GM21528 (cell line): Measurements from ENCODE around the gene ENPP4.
"Not testable (repeated sequence)": the region's sequence is repeated elsewhere in the genome, so short reads cannot be mapped to it uniquely, and the experiment has no call there.

Experiments used
- ATAC-seq: cut with Tn5 transposase; IDR thresholded peaks from one replicate; pipeline ENCODE4 v1.9.1; 2021; ENCODE audit warnings: mild to moderate bottlenecking, moderate library complexity; ENCODE audit not compliant: unreplicated experiment, low FRiP score

Gene ENPP4, protein sequence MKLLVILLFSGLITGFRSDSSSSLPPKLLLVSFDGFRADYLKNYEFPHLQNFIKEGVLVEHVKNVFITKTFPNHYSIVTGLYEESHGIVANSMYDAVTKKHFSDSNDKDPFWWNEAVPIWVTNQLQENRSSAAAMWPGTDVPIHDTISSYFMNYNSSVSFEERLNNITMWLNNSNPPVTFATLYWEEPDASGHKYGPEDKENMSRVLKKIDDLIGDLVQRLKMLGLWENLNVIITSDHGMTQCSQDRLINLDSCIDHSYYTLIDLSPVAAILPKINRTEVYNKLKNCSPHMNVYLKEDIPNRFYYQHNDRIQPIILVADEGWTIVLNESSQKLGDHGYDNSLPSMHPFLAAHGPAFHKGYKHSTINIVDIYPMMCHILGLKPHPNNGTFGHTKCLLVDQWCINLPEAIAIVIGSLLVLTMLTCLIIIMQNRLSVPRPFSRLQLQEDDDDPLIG

DNA sequence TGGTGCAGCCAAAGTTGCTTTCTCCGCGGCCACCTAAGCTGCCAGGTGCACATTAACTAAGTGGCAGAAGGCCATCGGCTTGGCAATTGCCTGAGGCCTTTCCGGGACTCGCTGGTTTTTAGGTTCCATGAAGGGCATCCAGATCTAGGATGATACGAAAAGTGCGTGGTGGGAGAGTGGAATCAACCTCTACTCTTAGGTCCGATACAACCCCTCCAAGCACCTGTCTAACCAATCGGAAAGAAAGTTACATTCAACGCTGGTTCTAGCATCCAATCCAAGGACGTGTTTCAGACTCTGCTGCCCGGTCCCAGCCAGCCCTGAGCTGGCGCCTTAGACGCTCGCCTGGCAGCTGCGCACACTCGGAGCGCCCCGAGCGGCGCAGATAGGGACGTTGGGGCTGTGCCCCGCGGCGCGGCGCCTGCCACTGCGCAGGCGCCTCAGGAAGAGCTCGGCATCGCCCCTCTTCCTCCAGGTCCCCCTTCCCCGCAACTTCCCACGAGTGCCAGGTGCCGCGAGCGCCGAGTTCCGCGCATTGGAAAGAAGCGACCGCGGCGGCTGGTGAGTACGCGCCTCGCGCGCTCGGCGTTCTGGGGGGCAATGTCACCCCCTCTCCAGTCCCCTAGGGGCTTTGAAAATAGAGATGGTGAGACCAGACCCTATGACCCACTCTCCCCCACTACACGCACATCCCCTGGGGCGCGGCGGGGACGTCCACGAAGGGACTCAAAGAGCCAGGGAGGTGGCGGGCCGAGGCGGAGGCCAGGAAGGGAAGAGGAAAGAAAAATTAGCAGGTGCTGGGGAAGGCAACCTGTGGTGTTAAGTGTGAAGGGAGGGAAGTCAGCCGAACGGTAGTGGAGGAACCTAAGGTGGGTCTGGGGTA lies at the start of gene ENPP4:
Gene ENPP4 (plus strand): TSS at position 361 of the 883 bp plus-strand sequence. CDS start 9,595 bp downstream, outside the sequence.
- ATAC-seq = peak; percentile 97

GRCh38 chr6:46080111-46080510 lies 49.7 kb upstream of the ENPP4 start:
- ATAC-seq = no peak

GRCh38 chr6:46085688-46086087 lies 44.1 kb upstream of the ENPP4 start:
- not testable (repeated sequence) for ATAC-seq

DNA sequence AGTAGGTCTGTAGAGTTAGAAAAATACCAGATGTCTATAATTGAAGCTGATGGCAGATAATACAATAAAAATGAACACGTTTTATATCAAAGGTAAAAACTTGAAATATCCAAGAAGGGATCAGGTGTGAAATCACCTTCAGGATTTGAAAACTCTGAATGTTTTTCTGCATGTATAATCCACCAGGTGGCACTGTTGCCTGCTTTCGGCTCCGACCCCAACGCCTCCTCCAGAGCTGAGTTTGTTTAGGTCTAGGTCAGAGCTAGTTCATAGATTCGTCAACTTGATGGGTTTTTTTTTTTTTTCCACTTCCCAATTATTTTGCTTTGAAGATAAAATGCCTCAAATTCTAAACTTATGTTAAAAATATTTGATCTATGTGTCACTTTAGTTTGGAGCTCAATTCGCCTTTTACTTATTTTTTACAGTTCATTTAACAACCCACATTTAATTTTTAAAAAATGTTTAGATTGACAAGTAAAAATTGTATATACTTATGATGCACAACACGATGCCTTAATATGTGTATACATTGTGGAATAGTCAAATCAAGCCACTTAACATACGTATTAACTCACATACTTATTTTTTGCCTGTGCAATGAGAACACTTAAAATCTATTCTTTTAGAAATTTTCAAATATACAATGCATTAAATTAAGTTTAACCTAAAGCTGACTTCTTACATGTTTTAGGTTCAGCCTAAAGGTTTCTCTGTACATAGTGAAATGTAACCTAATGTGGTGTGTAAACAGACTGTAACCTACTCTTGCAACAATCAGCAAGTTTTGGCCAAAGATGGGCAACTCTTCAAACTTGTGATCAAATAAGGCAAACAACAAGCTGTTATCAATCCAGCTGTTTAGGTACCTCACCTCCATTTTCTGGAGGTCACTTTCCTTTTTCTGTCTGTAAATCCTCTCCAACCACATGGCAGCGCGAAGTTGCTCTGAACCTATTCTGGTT lies 39.4 kb upstream of the ENPP4 start:
- ATAC-seq = no peak

- ATAC-seq = no peak
Measured at GRCh38 chr6:46091080-46091478, 38.7 kb upstream of the ENPP4 start.

- no peak for ATAC-seq
Measured at GRCh38 chr6:46095251-46095650, 34.5 kb upstream of the ENPP4 start.

DNA sequence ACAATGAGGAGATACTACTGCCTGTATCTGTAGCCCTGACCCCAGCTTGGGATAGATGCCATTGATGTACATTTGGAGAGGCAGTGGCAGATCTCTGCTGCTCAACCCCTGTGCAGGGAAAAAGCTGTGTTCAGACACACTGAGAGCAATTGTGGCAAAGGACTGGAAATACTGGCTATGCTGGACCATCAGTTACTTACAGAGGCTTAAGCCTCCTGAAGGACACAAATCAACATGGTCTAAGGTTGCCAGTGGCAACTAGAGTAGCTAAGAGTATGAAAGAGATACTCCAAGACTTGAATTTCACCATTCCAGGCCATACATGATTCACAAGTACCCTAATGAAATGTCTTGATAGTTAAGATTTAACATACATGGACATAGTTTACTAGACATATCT lies 32.4 kb upstream of the ENPP4 start:
- no peak for ATAC-seq

- no peak for ATAC-seq
Measured at GRCh38 chr6:46098678-46099077, 31.1 kb upstream of the ENPP4 start.

DNA sequence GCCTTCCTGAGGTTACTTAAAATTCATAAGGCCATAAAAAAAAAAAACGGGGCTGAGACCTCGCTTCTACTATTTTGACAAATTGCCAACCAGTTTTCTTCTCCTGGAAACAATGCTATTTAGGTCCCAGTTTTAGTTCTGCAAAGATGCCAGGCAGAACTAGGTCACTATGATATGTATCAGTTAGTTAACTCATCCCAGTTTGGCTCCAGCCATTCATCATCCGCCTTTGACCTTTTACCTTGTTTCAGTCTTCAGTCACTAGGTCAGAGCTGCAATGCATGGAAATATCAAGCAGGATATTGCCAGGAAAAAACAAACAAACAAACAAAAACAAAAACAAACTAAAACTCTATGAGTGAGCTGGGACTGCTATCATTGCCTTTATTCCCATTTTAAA lies 29.8 kb upstream of the ENPP4 start:
- no peak for ATAC-seq

DNA sequence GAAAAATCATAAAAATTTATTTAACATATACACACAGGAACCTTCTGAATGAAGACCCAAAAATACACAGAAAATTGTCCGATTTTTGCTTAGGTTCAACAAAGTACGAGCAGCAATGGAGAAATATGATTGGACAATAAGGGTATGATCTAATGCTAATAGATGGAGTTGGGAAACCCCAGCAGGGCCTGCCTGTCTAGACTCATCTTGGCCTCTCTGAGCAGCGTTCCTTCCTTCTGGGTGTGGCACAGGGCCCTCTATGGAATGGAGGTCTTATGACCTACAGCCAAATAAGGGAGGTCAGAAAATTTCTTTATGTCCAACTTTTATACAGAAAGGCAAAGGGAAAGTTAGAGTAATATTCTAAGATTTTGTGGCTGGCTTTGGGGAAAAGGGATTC lies 27.7 kb upstream of the ENPP4 start:
- ATAC-seq = no peak

DNA sequence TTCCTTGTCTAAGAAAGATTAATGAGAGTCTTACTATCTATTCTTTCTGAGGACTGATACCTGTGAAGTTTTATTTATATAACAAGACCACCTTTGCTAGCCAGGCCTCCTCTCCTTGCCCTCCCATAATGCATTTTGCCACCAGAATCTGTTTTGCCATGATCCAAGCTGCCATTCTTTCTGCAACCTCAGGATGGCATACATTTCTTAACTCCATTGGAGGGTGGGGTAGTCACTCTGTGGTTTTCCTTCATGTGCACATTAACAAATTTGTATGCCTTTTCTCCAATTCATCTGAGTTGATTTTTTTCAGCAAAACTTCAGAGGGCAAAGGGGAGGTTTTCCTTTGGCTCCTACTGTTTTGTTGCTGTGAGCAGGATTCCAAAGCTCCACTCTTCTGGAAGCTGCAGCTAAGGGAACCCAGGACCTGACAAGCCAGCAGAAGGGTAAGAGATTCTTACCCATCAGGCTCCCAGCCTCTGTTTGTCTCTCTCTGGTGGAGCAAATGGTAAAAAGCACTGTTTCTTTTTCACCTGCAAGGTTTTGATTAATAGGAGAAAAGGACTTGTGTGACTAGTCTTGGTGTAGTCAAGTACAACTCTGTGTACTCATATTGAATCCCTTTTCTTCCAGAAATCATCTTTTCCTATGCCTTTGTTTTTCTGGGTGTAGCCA lies 26.2 kb upstream of the ENPP4 start:
- no peak for ATAC-seq

DNA sequence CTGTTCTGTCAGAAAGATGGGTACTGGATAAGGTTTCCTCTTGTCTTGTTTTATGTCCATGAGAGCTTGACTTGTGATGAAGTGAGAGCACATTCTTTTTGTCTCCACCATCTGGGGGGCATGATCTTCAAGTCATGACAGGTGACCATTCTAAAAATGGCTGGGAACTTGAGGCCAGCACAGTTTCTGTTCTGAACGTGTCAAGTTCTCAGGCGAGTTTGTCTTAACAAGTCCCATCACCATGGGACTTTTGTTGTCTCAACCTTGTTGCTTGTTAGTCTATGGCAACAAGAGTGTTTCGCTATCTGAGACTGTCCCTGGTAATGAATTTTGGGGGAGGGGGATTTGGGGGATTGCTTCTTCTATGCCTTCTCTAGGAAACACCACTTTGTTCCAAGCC lies 25.6 kb upstream of the ENPP4 start:
- ATAC-seq = no peak

DNA sequence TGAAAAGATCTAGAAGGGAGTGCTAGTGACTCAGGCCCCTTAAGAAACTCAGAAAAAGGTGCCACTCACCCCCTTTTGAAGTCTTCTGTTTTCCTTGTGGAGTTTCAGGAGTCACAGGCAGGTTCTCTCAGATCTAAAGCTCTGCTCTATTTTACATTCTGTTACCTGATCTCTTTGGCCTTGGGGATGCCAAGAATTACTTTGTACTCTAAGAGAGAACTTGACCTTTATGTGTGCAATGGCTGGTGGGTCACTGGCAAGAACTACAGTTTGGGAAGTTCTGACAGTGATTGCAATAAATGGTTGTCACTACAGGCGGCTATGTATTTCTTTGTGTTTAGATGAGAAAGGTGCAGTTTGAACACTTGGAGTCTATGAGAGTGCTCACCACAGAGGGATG lies 24.2 kb upstream of the ENPP4 start:
- no peak for ATAC-seq

DNA sequence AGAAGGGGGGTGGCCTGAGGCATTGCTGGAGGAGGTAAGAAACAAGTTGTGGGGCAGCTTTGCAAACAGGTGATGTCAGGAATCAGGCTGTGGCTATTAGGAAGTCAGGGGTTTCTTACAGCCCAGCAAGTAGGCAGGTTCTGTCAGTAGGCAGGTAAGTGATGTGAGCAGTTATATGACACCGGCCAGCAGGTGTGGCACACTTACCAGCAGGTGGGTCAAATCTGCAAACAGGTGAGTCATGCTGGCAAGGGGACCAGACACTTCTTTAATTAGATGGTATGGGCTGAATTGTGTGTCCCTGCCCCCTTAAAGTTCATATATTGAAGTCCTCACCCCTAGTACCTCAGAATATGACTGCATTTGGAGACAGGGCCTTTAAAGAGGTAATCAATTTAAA lies 16.4 kb upstream of the ENPP4 start:
- no peak for ATAC-seq

GRCh38 chr6:46115634-46116033 lies 14.2 kb upstream of the ENPP4 start:
- ATAC-seq = no peak

- no peak for ATAC-seq
Measured at GRCh38 chr6:46116289-46116688, 13.5 kb upstream of the ENPP4 start.

GRCh38 chr6:46118157-46118556 lies 11.6 kb upstream of the ENPP4 start:
- no peak for ATAC-seq

GRCh38 chr6:46118836-46119235 lies 11.0 kb upstream of the ENPP4 start:
- ATAC-seq = no peak

DNA sequence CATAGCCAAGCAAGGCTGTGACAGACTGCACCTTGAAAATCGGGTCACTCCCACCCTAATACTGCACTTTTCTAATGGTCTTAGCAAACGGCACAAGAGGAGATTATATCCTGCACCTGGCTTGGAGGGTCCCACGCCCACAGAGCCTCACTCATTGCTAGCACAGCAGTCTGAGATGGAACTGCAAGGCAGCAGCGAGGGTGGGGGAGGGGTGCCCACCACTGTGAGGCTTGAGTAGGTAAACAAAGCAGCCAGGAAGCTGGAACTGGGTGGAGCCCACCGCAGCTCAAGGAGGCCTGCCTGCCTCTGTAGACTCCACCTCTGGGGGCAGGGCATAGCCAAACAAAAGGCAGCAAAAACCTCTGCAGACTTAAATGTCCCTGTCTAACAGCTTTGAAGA lies 10.1 kb upstream of the ENPP4 start:
- not testable (repeated sequence) for ATAC-seq

GRCh38 chr6:46128476-46128875 lies 1.3 kb upstream of the ENPP4 start:
- no peak for ATAC-seq
